Skeletal muscle satellite cell (primary cell): ENCODE data around the gene IL15RA.

Experiments used
- H3K27me3 ChIP-seq: 2 replicates; pipeline ENCODE4 v1.7.0; 2013; ENCODE audit warnings: low read length; ENCODE audit not compliant: control insufficient read depth, insufficient read depth
- H3K36me3 ChIP-seq: 2 replicates; pipeline ENCODE4 v1.7.0; 2013; ENCODE audit warnings: mild to moderate bottlenecking, control low read depth, low read length; ENCODE audit not compliant: insufficient read depth
- H3K4me1 ChIP-seq: 2 replicates; pipeline ENCODE4 v1.7.0; 2013; ENCODE audit warnings: low read length; ENCODE audit not compliant: control insufficient read depth, insufficient read depth
- H3K4me2 ChIP-seq: 2 replicates; pipeline ENCODE4 v1.7.0; 2013; ENCODE audit warnings: mild to moderate bottlenecking, low read length
- H3K4me3 ChIP-seq: 2 replicates; pipeline ENCODE4 v1.7.0; 2013; ENCODE audit warnings: low read length
- H3K9ac ChIP-seq: 2 replicates; pipeline ENCODE4 v1.7.0; 2013; ENCODE audit warnings: mild to moderate bottlenecking, low read depth, low read length, moderate library complexity
- H3K9me3 ChIP-seq: replicated peaks from 2 replicates; pipeline ENCODE4 v1.7.0; 2013; ENCODE audit warnings: mild to moderate bottlenecking, control low read depth, low read length

Gene IL15RA

DNA sequence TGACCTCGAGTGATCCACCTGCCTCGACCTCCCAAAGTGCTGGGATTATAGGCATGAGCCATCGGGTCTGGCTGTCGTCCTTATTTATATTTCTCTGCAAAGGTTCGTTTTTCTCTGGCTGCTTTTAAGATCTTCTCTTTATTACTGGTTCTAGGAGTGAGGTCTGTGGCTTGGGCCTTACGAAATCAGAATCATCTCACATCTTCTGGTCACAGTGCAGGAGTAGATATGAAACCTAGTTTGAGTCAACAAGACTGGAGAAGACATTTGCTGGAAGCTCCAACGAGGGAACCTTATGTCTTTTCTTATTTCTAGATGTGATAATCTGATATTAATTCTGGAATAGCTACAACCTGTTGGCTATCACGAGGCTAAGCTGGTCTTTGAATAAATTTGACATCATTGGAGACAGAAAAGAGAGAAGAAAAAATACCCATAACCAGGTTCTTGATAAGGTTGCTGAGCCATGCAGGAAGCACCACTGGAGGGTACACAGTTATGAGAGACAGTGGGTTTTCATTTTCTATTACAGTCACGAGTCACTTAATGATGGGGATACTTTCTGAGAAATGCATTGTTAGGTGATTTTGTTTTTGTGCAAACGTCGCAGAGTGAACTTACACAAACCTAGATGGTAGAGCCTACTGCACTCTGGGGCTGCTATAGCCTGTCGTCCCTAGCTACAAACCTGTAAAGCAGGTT, 25.6 kb upstream of the IL15RA start:
- H3K27me3 ChIP-seq, result peaks cover 35% of the 10 kb centered on the region
- peaks cover 7% of the 10 kb centered on the region for H3K9me3 ChIP-seq
- H3K4me3 ChIP-seq, result no peak overlapping the region
- no peaks in the 10 kb centered on the region for H3K36me3 ChIP-seq
- no peaks in the 10 kb centered on the region for H3K4me1 ChIP-seq
- no peak overlapping the region for H3K9ac ChIP-seq
- no peak overlapping the region for H3K4me2 ChIP-seq

DNA sequence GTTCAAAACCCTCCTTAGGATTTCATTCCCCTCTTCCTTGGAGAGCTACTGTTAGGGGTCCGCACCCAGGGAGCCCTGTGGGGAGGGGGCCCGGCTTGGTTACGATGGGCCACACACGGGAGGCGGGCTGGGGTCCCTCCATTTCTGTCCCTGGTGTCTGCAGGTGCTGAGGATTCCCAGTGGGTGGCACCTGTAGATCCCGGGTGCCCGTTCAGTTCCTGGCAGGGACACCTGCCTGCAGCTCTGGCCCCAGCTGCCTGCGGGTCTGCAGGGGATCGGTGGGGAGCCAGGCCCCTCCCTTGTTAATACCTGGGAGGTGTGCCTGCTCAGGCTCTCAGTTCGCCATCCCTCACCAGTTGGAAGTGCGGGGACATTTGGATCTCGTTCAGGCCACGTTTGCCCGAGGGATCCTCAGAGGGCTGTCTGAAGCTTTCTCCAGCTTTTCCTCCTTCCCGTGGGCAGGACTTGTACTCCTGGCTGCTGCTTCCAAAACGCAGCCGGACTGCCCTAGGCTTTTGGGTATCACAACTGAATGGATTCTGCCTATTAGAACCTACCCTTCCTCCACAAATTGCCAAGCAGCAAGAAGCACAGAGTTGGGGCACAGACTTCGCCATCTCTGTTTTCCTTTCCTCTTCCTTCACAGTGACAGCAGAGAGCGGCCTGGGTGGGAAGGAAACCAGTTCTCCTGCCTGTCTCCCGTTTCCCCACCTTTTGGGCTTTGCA, 22.3 kb upstream of the IL15RA start:
- H3K4me3 ChIP-seq, result no peak overlapping the region
- H3K4me2 ChIP-seq, result no peak overlapping the region
- no peaks in the 10 kb centered on the region for H3K36me3 ChIP-seq
- H3K9ac ChIP-seq, result no peak overlapping the region
- H3K27me3 ChIP-seq, result peaks cover 40% of the 10 kb centered on the region
- no peaks in the 10 kb centered on the region for H3K9me3 ChIP-seq
- H3K4me1 ChIP-seq, result no peaks in the 10 kb centered on the region

DNA sequence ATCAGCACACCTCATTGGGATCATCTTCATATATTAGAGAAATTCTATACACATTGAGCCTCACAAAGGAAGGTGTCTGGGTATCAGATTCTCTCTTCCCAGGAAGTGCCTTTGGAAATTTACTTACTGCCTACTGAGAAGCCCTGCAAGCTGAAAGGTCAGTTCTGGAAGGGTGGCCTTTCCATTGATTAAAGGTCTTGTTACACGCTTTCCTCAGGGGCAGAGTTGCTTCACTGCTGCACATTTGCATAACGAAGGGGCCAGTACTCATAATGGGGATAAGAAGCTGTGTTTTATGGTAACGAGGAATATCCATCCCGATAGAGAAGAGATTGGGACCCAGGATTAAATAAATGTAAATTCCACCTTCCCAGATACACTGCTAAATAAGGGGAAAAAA, 19.4 kb upstream of the IL15RA start:
- H3K4me2 ChIP-seq, result no peak overlapping the region
- H3K9ac ChIP-seq, result no peak overlapping the region
- no peak overlapping the region for H3K4me3 ChIP-seq
- no peaks in the 10 kb centered on the region for H3K9me3 ChIP-seq
- H3K36me3 ChIP-seq, result no peaks in the 10 kb centered on the region
- H3K4me1 ChIP-seq, result no peaks in the 10 kb centered on the region
- H3K27me3 ChIP-seq, result peaks cover 31% of the 10 kb centered on the region

DNA sequence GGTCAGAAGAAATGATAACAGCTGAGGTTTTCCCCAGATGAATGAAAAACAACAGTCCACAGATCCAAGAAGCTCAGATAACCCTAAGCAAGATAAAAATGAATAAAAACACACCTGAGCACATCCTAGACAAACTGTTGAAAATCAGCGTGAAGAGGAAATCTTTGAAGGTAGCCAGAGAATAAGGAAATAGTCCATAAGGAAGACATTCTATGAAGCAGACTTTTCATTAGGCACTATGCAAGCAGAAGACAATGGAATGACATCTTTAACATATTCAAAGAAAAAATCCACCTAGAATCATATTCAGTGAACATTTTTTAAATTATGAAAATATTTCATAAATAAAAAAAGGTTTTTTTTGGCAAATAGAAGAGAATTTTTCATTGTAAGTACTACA, 15.1 kb upstream of the IL15RA start:
- H3K9me3 ChIP-seq, result no peaks in the 10 kb centered on the region

DNA sequence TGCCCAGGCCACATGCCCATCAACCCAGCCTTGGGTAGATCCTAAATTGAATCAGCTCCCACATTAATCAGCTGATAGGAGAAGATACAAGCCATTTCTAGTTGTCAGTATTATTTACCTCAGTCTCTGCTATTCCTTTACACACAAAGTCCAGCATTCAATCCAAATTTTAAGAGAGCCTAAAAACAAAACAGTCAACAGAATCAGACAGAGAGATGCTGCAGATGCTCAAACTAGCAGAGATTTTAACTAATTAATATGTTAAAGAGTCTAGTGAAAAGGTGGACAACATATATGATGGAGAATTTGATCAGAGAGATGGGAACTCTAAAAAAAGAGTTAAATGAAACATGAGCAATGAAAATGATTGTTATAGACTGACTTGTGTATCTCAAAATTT, 14.4 kb upstream of the IL15RA start:
- Histone ChIP-seq H3K9ac (no peak overlapping the region), H3K4me2 (no peak overlapping the region), H3K9me3 (no peaks in the 10 kb centered on the region), H3K4me1 (no peaks in the 10 kb centered on the region), H3K4me3 (no peak overlapping the region), H3K27me3 (peaks cover 25% of the 10 kb centered on the region), H3K36me3 (no peaks in the 10 kb centered on the region)

More for the DNA sequence above, 15.1 kb upstream of the IL15RA start:
- H3K4me3 ChIP-seq, result no peak overlapping the region
- peaks cover 26% of the 10 kb centered on the region for H3K27me3 ChIP-seq
- no peaks in the 10 kb centered on the region for H3K4me1 ChIP-seq
- H3K4me2 ChIP-seq, result no peak overlapping the region
- no peak overlapping the region for H3K9ac ChIP-seq
- H3K36me3 ChIP-seq, result no peaks in the 10 kb centered on the region

DNA sequence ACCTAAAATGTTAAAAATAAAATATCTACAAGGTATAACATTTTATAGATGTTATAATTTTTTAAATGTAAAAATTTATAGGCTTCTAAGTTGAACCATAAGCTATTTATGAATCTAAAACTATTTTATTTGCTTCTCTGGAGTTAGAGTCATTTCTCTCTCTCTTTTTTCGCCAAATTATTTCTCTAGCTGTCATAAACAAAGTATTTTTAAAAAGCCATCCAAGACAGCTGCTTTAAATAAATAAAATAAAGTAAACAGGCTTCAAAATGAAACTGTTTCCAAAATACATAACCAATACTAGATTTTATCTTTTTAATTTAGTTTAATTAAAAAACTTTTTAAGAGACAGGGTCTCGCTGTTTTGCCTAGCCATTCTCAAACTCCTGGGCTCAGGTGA, 12.4 kb upstream of the IL15RA start:
- Histone ChIP-seq H3K4me1 (no peaks in the 10 kb centered on the region), H3K9me3 (no peaks in the 10 kb centered on the region), H3K4me2 (no peak overlapping the region), H3K9ac (no peak overlapping the region), H3K27me3 (peaks cover 30% of the 10 kb centered on the region), H3K36me3 (no peaks in the 10 kb centered on the region), H3K4me3 (no peak overlapping the region)

DNA sequence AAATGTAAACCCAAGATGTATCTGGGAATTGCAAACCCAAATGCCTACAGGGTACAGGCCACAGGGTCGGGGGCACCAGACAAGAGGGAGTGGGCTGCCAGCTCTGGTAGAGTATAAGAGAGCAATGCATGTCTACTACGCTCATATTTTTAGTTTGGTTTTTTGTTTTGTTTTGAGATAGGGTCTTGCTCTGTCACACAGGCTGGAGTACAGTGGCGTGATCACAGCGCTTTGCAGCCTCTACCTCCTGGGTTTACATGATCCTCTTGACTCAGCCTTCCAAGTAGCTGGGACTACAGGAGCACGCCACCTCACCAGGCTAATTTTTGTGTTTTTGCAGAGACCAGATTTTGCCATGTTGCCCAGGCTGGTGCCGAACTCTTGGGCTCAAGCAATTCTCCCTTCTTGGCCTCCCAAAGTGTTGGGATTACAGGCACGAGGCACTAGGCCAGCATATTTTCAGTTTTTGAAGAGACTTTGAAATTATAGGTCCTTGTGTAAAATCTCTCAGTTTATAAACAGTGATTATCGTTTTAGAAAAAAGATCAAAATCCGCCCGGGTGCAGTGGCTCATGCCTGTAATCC, 11.1 kb upstream of the IL15RA start:
- Histone ChIP-seq H3K9me3 (no peaks in the 10 kb centered on the region), H3K27me3 (peaks cover 39% of the 10 kb centered on the region), H3K9ac (no peak overlapping the region), H3K4me3 (no peak overlapping the region), H3K36me3 (no peaks in the 10 kb centered on the region), H3K4me2 (no peak overlapping the region), H3K4me1 (no peaks in the 10 kb centered on the region)

DNA sequence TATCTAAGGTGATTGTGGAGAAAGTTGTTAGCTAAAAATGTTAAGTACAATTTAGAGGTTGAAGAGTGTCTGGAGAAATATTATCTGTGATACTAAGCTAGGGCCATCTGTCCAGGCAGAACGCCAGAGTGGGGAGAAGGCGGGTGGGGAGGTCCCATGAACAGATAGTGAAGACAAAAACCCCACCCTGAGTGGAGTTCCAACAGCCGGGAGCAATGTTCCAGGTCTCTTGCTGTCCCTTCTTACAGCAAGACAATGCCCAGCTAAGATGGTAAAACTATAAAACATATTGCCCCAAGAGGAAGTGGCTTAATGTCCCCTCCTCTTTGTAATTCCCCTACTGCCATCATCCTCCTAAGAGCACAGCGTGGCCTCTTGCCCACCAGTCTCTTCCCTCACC, 10.4 kb upstream of the IL15RA start:
- Histone ChIP-seq H3K27me3 (peaks cover 46% of the 10 kb centered on the region), H3K4me3 (no peak overlapping the region), H3K4me1 (no peaks in the 10 kb centered on the region), H3K36me3 (no peaks in the 10 kb centered on the region), H3K9me3 (no peaks in the 10 kb centered on the region), H3K9ac (no peak overlapping the region), H3K4me2 (no peak overlapping the region)

DNA sequence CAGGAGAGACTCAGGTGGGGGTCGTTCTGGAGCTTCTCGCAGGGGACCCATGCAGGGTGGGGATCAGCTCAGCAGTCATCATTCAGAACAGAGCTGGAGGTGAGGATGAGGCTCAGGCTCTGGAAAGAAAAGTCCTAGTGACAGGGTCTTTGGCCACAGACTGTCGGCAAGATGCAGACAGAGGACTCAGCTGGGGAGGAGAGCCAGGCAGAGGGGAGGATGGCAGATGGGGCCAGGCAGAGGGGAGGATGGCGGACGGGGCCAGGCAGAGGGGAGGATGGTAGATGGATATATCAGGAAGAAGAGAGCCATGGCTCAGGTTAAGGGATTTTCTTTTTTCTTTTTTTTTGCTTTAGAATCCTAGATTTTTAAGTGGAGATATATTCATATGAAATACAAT, 7.7 kb upstream of the IL15RA start:
- Histone ChIP-seq H3K27me3 (peaks cover 48% of the 10 kb centered on the region), H3K4me2 (no peak overlapping the region), H3K4me1 (no peaks in the 10 kb centered on the region), H3K9me3 (no peaks in the 10 kb centered on the region), H3K9ac (no peak overlapping the region), H3K36me3 (no peaks in the 10 kb centered on the region), H3K4me3 (no peak overlapping the region)

DNA sequence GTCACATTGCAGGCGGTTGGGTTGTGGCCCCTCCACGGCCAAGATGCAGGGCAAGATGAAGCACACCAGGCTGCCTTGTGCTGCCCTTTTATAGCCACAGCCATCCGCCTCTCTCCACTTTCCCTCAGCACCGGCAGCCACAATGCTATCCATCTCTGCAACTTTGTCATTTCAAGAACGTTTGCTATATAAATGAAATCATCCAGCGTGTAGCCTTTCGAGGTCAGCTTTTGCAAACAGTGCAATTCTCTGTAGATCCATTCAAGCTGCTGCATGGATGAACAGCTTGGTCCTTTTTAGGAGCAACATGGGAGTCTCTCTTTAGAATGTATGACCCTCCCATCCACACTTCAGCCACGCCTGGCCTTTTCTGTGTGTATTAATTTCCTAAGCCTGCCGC, 6.4 kb upstream of the IL15RA start:
- Histone ChIP-seq H3K4me1 (no peaks in the 10 kb centered on the region), H3K36me3 (no peaks in the 10 kb centered on the region), H3K9ac (no peak overlapping the region), H3K9me3 (no peaks in the 10 kb centered on the region), H3K4me2 (no peak overlapping the region), H3K27me3 (peaks cover 51% of the 10 kb centered on the region), H3K4me3 (no peak overlapping the region)

DNA sequence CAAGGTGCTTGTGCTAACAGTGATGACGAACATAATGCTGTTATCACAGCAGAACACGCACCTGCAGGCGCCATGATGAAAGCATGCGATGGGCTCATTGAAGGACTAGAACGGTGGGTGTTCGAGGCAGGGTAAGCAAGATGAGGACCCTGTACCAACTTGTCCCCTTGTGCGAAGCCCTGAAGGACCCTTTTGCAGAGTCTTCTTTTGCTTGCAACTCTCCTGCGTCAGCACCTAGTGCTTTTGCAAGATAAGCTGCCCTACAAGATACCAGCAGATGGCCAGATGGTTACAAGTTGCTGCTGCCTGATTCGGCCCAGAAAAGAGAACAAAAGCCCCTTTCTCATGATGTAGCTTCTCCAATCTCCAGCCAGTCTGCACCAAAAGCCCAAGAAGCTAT, 4.2 kb upstream of the IL15RA start:
- Histone ChIP-seq H3K4me3 (no peak overlapping the region), H3K27me3 (peaks cover 39% of the 10 kb centered on the region), H3K9me3 (no peaks in the 10 kb centered on the region), H3K4me1 (peaks cover 1% of the 10 kb centered on the region), H3K9ac (no peak overlapping the region), H3K4me2 (no peak overlapping the region), H3K36me3 (no peaks in the 10 kb centered on the region)

DNA sequence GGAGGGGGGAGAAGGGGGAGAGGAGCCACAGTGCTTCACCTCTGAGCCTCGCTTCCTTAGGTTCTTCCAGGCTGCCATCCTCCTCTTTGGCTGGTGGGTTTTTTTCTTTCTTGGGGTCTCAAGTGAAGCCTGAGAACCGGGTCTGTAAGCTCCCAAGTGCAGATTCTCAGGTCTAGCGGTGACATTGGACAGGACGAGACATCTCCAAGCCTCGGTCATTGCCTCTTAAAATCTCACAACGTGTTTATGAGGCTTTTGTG, 817 bp upstream of the IL15RA start:
- peaks cover 19% of the 10 kb centered on the region for H3K27me3 ChIP-seq
- H3K9me3 ChIP-seq, result no peaks in the 10 kb centered on the region
- H3K4me2 ChIP-seq, result peak overlapping the region; percentile 99
- peaks cover 8% of the 10 kb centered on the region for H3K4me1 ChIP-seq
- H3K9ac ChIP-seq, result no peak overlapping the region
- peak overlapping the region; percentile 98 for H3K4me3 ChIP-seq
- no peaks in the 10 kb centered on the region for H3K36me3 ChIP-seq
